Neural crest cell (in vitro differentiated cells): ENCODE measurements around the gene NUMA1. TPM values are rescaled to one million over a fixed set of nuclear protein-coding genes. Genes with fewer than 3 reads are reported as not detected.
A peak's percentile ranks its signal among the peaks of the same experiment; 100 is the strongest.

Source experiments
- DNase-seq: peaks from one replicate; pipeline ENCODE4 v3.0.0; 2021; ENCODE audit warnings: low read depth, mixed read lengths, low spot score
- H3K27ac Mint-ChIP-seq: one replicate; pipeline ENCODE4 v1.8.0; 2021; ENCODE audit warnings: mild to moderate bottlenecking, mixed read lengths; ENCODE audit not compliant: unreplicated experiment
- H3K27me3 Mint-ChIP-seq: 2 replicates; pipeline ENCODE4 v1.8.0; 2021; ENCODE audit warnings: low read depth, mild to moderate bottlenecking, mixed read lengths
- H3K36me3 Mint-ChIP-seq: 2 replicates; pipeline ENCODE4 v1.8.0; 2021; ENCODE audit warnings: low read depth, mild to moderate bottlenecking, mixed read lengths
- H3K4me1 Mint-ChIP-seq: 2 replicates; pipeline ENCODE4 v1.8.0; 2021; ENCODE audit warnings: mixed read lengths
- H3K4me3 Mint-ChIP-seq: one replicate; pipeline ENCODE4 v1.8.0; 2021; ENCODE audit warnings: mild to moderate bottlenecking, mixed read lengths
- H3K9me3 Mint-ChIP-seq: 2 replicates; pipeline ENCODE4 v1.8.0; 2021; ENCODE audit warnings: mixed read lengths
- total RNA-seq: library from RNA; stranded (reverse); gene quantifications from 2 replicates; pipeline ENCODE4 v1.2.1, GENCODE V29; 2021
- TF ChIP-seq, protein P1 (sequence below): fragments of 200-600 bp; sonication (generic); conservative IDR thresholded peaks from 2 replicates; pipeline ENCODE4 v1.5.0; 2021; ENCODE audit warnings: antibody characterized with exemption, mild to moderate bottlenecking

Gene NUMA1
- total RNA-seq, 1 donor from 2014 or later: 179 TPM

DNA sequence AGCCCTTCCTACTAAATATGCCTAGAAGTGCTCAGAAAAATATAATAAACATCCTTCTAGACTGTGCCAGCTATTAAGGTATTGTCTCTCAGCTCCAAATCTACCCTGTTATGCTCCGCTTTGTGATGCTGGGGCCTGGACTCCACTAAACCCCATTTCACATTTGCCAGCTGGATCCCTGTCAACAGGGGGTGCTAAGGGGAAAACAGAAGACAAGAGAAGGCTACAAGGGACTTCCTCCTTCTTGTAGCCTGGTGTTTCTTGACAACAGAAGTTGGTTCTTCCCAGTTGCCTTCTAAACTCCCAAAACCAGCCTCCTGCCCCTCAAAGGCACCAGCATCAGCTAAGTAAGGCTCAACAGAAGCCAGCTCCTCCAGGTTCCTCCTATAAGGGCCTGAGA lies 5.2 kb downstream of the NUMA1 start:
- peaks cover 51% of the 10 kb centered on the region for H3K4me1 Mint-ChIP-seq
- H3K27ac Mint-ChIP-seq: no peak overlapping the region
- no peak for DNase-seq
- H3K4me3 Mint-ChIP-seq: peak overlapping the region; percentile 38
- no peaks in the 10 kb centered on the region for H3K9me3 Mint-ChIP-seq
- no peaks in the 10 kb centered on the region for H3K36me3 Mint-ChIP-seq
- H3K27me3 Mint-ChIP-seq: no peaks in the 10 kb centered on the region
- TF ChIP-seq, protein P1, sequence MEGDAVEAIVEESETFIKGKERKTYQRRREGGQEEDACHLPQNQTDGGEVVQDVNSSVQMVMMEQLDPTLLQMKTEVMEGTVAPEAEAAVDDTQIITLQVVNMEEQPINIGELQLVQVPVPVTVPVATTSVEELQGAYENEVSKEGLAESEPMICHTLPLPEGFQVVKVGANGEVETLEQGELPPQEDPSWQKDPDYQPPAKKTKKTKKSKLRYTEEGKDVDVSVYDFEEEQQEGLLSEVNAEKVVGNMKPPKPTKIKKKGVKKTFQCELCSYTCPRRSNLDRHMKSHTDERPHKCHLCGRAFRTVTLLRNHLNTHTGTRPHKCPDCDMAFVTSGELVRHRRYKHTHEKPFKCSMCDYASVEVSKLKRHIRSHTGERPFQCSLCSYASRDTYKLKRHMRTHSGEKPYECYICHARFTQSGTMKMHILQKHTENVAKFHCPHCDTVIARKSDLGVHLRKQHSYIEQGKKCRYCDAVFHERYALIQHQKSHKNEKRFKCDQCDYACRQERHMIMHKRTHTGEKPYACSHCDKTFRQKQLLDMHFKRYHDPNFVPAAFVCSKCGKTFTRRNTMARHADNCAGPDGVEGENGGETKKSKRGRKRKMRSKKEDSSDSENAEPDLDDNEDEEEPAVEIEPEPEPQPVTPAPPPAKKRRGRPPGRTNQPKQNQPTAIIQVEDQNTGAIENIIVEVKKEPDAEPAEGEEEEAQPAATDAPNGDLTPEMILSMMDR: no peak

DNA sequence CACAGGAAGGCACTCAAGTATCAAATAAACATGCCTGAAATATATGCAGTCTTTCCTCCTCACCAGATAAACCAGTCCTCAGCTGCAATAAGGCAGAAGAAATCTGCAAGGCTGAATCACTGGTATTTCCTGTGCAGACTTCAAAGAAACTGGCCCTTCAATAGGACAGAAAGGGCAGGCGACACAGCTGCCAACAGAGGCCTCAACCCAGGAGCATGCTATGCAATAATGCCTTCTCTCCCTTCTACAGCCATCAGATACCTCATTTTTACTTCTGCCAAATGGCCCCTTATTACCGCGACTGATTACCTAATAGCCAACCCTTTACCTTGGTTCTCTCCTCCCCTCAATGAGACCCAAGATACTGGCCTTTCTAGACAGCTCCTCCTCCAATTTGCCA lies 8.0 kb downstream of the NUMA1 start:
- H3K9me3 Mint-ChIP-seq: no peaks in the 10 kb centered on the region
- H3K27me3 Mint-ChIP-seq: no peaks in the 10 kb centered on the region
- no peak for DNase-seq
- H3K4me1 Mint-ChIP-seq: peaks cover 49% of the 10 kb centered on the region
- H3K36me3 Mint-ChIP-seq: peaks cover 3% of the 10 kb centered on the region
- H3K4me3 Mint-ChIP-seq: peak overlapping the region; percentile 17
- TF ChIP-seq, protein P1: no peak
- H3K27ac Mint-ChIP-seq: no peak overlapping the region

DNA sequence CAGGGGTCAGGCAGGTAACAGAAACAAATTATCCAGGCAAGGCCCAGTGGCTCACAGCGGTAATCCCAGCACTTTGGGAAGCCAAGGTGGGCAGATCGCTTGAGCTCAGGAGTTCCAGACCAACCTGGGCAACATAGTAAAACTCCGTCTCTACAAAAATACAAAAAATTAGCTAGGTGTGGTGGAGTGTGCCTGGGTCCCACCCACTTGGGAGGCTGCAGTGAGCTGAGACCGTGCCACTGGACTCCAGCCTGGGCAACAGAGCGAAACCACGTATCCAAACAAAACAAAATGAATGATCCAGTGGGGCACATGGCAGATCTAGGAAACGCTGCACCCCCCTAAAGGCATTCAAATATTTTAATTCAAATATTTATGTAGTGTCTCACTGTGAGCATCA lies 9.9 kb downstream of the NUMA1 start:
- Mint-ChIP-seq H3K4me1 (peaks cover 43% of the 10 kb centered on the region), H3K27me3 (no peaks in the 10 kb centered on the region), H3K4me3 (no peak overlapping the region), H3K9me3 (no peaks in the 10 kb centered on the region), H3K36me3 (peaks cover 3% of the 10 kb centered on the region), H3K27ac (peak overlapping the region; percentile 73)
- DNase-seq: no peak
- TF ChIP-seq, protein P1: no peak

DNA sequence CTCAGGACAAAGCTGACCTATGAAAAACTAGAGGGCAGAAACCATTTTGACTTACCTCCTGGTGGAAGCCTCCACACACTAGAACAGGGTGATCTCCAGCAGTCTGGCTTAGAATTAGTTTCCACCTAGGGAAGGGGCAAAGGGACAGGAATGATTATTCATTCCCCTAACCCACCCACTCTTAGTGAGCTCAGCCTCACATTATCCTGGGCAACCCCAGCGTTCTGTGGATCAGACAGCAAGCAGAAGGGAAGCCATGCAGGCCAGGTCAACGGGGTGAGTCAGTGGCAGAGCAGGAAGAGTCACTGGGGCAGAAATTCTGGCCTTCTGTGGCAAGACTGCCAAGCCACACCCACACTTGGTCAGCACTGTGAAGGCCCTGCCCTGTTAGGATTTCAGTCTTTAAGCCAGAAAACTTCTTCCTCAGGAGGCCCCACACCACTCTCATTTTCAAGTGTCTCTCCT lies 10.5 kb downstream of the NUMA1 start:
- no peak overlapping the region for H3K27ac Mint-ChIP-seq
- peaks cover 43% of the 10 kb centered on the region for H3K4me1 Mint-ChIP-seq
- H3K27me3 Mint-ChIP-seq: no peaks in the 10 kb centered on the region
- no peak for DNase-seq
- no peak overlapping the region for H3K4me3 Mint-ChIP-seq
- peaks cover 3% of the 10 kb centered on the region for H3K36me3 Mint-ChIP-seq
- TF ChIP-seq, protein P1: no peak
- H3K9me3 Mint-ChIP-seq: no peaks in the 10 kb centered on the region

DNA sequence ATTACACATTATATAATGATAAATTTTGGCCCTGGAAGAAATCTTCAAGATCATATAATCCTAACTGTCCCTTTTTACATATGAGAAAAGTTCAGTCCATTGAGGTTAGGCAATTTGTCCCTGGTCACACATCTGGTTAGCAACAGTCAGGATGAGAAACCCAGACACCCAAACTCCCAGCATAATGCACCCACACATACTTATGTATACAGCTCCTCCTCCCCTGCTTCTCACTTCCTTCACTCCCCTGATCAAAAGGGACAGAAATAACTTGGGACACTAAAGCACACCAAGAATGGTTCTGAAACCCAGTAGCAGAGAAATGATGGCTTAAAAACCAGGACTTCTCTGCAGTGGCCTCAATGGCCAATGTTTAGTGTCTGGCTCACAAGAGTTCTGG lies 11.1 kb downstream of the NUMA1 start:
- peaks cover 43% of the 10 kb centered on the region for H3K4me1 Mint-ChIP-seq
- H3K36me3 Mint-ChIP-seq: peaks cover 3% of the 10 kb centered on the region
- DNase-seq: no peak
- TF ChIP-seq, protein P1: no peak
- no peaks in the 10 kb centered on the region for H3K9me3 Mint-ChIP-seq
- H3K27me3 Mint-ChIP-seq: no peaks in the 10 kb centered on the region
- peak overlapping the region; percentile 15 for H3K27ac Mint-ChIP-seq
- H3K4me3 Mint-ChIP-seq: no peak overlapping the region

DNA sequence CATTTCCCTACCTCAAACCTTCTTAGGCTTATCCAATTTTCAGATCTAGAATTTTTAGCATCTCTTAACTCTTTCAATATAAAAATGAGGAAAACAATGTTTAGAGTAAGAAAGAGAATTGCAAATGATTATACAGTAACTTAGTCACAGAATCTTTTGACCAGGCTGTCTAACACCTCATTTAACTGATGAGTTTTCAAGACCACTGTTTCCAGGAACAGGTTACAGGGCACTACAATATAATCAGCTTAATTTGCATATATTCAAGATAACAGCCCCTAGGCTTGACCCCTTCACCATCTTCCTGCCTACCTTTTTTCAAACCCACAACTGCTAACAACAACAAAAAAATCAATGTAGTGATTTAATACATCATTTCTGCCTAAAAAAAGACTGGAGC lies 12.7 kb downstream of the NUMA1 start:
- no peak for DNase-seq
- H3K27me3 Mint-ChIP-seq: no peaks in the 10 kb centered on the region
- H3K27ac Mint-ChIP-seq: no peak overlapping the region
- peaks cover 3% of the 10 kb centered on the region for H3K36me3 Mint-ChIP-seq
- no peaks in the 10 kb centered on the region for H3K9me3 Mint-ChIP-seq
- peaks cover 34% of the 10 kb centered on the region for H3K4me1 Mint-ChIP-seq
- TF ChIP-seq, protein P1: no peak
- H3K4me3 Mint-ChIP-seq: no peak overlapping the region
